ACC112 (cell line): ENCODE measurements around the gene KCTD7.
"Not testable (repeated sequence)": the region's sequence is repeated elsewhere in the genome, so short reads cannot be mapped to it uniquely, and the experiment has no call there.

Experiments
- H2AFZ ChIP-seq: fragments of 200-600 bp; sonication (generic); one replicate; pipeline ENCODE4 v1.6.0; 2017; ENCODE audit warnings: antibody characterized with exemption, low read length; ENCODE audit not compliant: unreplicated experiment
- H3K27ac ChIP-seq: fragments of 200-600 bp; sonication (generic); 2 replicates; pipeline ENCODE4 v1.5.1; 2014; ENCODE audit warnings: low read depth, mild to moderate bottlenecking, antibody characterized with exemption, low read length, moderate library complexity
- H3K27me3 ChIP-seq: fragments of 200-600 bp; sonication (generic); 2 replicates; pipeline ENCODE4 v1.6.1; 2014; ENCODE audit warnings: mild to moderate bottlenecking, antibody characterized with exemption, low read length, moderate library complexity, mixed read lengths; ENCODE audit not compliant: insufficient read depth
- H3K36me3 ChIP-seq: fragments of 200-600 bp; sonication (generic); 2 replicates; pipeline ENCODE4 v1.6.1; 2016; ENCODE audit warnings: mild to moderate bottlenecking, antibody characterized with exemption, low read length, moderate library complexity, mixed read lengths; ENCODE audit not compliant: insufficient read depth
- H3K4me1 ChIP-seq: fragments of 200-600 bp; sonication (generic); one replicate; pipeline ENCODE4 v1.6.1; 2016; ENCODE audit warnings: low read length, mixed read lengths; ENCODE audit not compliant: insufficient read depth, unreplicated experiment, control insufficient read depth
- H3K4me3 ChIP-seq: fragments of 200-600 bp; sonication (generic); 2 replicates; pipeline ENCODE4 v1.5.1; 2014; ENCODE audit warnings: mild to moderate bottlenecking, low read depth, low read length
- H3K79me2 ChIP-seq: fragments of 200-600 bp; sonication (generic); one replicate; pipeline ENCODE4 v1.6.0; 2016; ENCODE audit warnings: low read length; ENCODE audit not compliant: control insufficient read depth, unreplicated experiment, insufficient read depth

KCTD7 gene

DNA sequence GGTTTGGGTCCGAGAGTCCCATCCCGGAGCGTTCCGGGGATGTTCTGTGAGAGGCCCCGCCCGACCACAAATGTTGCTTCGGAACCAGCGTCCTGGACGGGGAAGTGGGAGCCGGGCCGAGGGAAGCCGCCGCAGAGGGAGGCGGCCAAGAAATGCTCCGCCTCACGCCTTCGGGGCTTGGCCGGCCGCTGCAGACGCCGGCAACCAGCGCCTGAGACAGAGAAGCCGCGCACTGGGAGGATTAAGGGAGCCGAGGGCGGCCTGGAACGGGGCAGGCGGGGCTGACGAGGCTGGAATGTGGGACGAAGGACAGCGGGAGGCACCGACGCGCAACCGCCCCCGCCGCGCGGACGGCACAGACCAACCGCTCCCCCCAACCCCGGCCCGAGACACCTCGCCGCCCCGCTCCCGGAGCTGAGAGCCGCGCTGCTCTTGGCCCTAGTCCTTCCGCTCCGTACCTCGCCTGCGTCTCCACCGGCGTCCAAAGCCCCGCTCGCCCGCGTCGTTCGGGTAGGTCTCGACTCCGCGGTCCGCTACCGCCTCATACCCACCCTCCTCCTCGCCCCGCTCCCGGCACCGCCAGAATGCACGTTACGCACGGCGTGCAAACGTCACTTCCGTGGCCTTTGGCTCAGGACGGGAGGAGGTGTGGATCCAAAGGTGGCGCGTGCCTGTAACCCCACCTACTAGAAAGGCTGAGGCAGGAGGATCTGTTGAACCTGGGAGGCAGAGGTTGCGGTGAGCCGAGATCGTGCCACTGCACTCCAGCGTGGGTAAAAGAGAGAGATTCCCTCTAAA lies 36.7 kb upstream of the KCTD7 start:
- Histone ChIP-seq H3K36me3 (no peaks in the 10 kb centered on the region), H3K4me1 (peaks cover 10% of the 10 kb centered on the region), H3K79me2 (peaks cover 54% of the 10 kb centered on the region), H2AFZ (no peak overlapping the region), H3K27me3 (no peaks in the 10 kb centered on the region), H3K4me3 (peak overlapping the region; percentile 86), H3K27ac (peak overlapping the region; percentile 81)

DNA sequence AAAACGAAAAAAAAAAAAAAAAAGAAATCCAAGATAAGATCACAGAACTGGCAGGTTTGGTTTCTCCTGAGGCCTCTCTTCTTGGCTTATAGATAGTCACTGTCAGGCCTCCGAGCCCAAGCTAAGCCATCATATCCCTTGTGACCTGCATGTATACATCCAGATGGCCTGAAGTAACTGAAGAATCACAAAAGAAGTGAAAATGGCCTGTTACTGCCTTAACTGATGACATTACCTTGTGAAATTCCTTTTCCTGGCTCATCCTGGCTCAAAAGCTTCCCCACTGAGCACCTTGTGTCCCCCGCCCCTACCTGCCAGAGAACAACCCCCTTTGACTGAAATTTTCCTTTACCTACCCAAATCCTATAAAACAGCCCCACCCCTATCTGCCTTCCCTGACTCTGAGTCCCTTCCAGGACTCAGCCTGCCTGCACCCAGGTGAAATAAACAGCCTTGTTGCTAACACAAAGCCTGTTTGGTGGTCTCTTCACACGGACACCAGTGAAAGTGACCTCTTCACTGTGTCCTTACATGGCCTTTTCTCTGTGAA lies 36.0 kb upstream of the KCTD7 start:
- H3K4me1 ChIP-seq, result peaks cover 10% of the 10 kb centered on the region
- H3K27ac ChIP-seq, result peak overlapping the region; percentile 81
- not testable (repeated sequence) for H3K36me3 ChIP-seq, H3K27me3 ChIP-seq
- peaks cover 48% of the 10 kb centered on the region for H3K79me2 ChIP-seq
- peak overlapping the region; percentile 86 for H3K4me3 ChIP-seq
- peak overlapping the region; percentile 26 for H2AFZ ChIP-seq

DNA sequence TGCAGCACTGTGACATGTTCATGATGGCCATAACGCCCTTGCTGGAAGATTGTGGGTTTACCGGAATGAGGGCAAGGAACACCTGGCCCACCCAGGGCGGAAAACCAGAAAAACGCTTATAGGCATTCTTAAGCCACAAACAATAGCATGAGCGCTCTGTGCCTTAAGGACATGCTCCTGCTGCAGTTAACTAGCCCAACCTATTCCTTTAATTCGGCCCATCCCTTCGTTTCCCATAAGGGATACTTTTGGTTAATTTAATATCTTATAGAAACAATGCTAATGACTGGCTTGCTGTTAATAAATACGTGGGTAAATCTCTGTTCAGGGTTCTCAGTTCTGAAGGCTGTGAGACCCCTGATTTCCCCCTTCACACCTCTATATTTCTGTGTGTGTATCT lies 34.6 kb upstream of the KCTD7 start:
- not testable (repeated sequence) for H3K27ac ChIP-seq, H3K4me1 ChIP-seq, H2AFZ ChIP-seq, H3K4me3 ChIP-seq, H3K36me3 ChIP-seq, H3K27me3 ChIP-seq
- peaks cover 34% of the 10 kb centered on the region for H3K79me2 ChIP-seq

DNA sequence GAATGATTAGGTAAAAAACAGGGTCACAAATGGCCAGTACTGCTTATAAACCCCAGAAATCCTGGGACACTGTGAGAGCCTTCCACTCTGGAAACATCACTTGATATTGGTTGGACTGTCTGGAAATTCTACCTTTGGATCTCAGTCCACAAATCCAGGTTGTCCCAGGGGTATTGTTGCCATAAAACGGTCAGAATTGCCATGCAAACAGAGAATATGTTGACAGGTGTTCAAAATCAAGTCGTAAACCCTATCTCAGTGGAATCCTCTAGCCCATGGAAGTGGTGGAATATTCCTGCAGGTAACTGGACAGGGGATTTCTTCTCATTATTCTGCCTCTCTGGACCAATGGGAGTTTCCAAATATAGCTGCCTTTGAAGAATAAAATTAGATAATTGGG lies 31.2 kb upstream of the KCTD7 start:
- H3K36me3 ChIP-seq, result no peaks in the 10 kb centered on the region
- peaks cover 7% of the 10 kb centered on the region for H3K4me1 ChIP-seq
- H3K27me3 ChIP-seq, result no peaks in the 10 kb centered on the region
- H3K4me3 ChIP-seq, result no peak overlapping the region
- peaks cover 1% of the 10 kb centered on the region for H3K79me2 ChIP-seq
- no peak overlapping the region for H3K27ac ChIP-seq
- H2AFZ ChIP-seq, result no peak overlapping the region

DNA sequence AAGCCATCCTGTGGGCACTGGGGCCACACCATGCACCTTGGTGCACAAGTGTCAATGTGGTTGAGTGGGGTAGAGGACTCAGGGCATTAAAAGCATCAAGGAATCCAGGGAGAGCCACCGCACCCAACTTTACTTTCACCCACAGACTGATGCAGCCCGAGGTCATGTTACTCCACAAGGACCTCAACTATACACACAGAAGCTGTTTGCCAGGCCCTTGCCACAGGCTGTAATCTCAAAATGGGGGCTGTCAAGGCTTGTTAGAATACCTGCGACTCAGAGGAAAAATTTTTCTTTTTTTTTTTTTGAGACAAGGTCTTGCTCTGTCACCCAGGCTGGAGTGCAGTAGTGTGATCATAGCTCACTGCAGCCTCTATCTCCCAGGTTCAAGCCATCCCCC lies 26.5 kb upstream of the KCTD7 start:
- H3K27ac ChIP-seq, result no peak overlapping the region

DNA sequence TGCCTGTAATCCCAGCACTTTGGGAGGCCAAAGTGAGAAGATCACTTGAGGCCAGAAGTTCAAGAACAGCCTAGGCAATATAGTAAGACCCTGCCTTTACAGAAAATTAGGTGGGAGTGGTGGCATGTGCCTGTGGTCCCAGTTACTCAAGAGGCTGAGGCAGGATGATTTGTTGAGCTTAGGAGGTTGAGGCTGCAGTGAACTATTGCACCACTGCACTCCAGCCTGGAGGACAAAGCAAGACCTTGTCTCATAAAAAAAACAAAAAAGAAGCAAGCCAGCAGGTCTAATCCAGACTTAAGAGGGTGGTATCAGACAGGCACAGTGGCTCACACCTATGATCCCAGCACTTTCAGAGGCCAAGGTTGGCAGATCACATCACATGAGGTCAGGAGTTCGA lies 24.5 kb upstream of the KCTD7 start:
- no peak overlapping the region for H3K27ac ChIP-seq
- no peaks in the 10 kb centered on the region for H3K4me1 ChIP-seq
- no peaks in the 10 kb centered on the region for H3K27me3 ChIP-seq
- no peak overlapping the region for H2AFZ ChIP-seq
- no peaks in the 10 kb centered on the region for H3K36me3 ChIP-seq
- no peaks in the 10 kb centered on the region for H3K79me2 ChIP-seq
- no peak overlapping the region for H3K4me3 ChIP-seq

More for the DNA sequence above, 26.5 kb upstream of the KCTD7 start:
- Histone ChIP-seq H3K4me3 (no peak overlapping the region), H3K36me3 (no peaks in the 10 kb centered on the region), H2AFZ (no peak overlapping the region), H3K4me1 (no peaks in the 10 kb centered on the region), H3K27me3 (no peaks in the 10 kb centered on the region), H3K79me2 (no peaks in the 10 kb centered on the region)

DNA sequence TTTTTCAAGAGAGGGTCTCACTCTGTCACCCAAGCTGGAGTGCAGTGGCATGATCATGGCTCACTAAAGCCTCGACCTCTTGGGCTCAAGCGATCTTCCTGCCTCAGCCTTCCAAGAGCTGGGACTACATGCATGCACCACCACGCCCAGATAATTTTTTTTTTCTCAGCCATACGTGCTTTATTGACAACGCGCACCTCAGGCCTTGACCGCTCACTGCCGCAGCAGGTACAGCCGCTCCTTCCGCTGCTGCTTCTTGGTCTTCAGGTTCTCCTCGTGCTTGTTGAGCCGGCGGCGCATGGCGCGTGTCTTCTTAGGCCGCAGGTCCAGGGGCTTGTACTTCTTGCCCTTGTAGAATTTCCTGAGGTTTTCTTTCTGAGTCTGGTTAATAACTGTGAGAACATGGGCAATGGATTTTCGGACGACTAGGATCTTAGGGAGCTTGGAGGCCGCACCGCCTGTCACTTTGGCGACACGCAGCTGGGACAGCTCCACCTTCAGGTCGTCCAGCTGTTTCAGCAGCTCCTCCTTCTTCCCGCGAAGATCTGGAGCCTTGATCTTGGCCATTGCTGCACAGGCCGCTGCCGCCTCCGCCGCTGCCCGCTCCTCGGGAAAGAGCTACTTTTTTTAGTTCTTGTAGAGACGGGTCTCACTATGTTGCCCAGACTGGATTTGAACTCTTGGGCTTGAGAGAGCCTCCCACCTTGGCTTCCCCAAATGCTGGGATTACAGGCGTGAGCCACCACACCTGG lies 22.0 kb upstream of the KCTD7 start:
- H3K27me3 ChIP-seq, H3K4me1 ChIP-seq, H3K36me3 ChIP-seq, H3K4me3 ChIP-seq, H2AFZ ChIP-seq, H3K27ac ChIP-seq, H3K79me2 ChIP-seq: not testable (repeated sequence)

DNA sequence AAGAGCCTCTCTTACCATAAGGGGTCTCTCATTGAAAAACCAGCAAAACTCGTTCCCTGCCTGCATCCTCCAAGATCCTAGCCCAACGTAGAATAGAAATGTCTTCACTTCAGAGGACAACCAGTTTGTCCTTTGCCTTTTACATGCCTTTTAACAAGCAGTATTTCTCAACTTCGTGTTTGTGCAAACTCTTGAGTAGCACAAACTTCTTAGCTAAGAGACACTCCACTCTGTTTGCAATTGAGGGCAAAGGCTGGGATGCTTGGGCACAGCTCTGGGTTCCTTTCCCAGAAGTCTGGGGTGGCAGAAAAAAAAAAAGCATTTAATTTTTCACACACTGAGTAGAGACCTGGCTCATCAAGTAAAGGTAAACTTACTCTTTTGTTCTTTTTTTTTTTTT lies 19.5 kb upstream of the KCTD7 start:
- H3K4me3 ChIP-seq, result no peak overlapping the region
- H2AFZ ChIP-seq, result no peak overlapping the region
- no peaks in the 10 kb centered on the region for H3K27me3 ChIP-seq
- no peak overlapping the region for H3K27ac ChIP-seq
- no peaks in the 10 kb centered on the region for H3K4me1 ChIP-seq
- H3K36me3 ChIP-seq, result no peaks in the 10 kb centered on the region
- no peaks in the 10 kb centered on the region for H3K79me2 ChIP-seq

DNA sequence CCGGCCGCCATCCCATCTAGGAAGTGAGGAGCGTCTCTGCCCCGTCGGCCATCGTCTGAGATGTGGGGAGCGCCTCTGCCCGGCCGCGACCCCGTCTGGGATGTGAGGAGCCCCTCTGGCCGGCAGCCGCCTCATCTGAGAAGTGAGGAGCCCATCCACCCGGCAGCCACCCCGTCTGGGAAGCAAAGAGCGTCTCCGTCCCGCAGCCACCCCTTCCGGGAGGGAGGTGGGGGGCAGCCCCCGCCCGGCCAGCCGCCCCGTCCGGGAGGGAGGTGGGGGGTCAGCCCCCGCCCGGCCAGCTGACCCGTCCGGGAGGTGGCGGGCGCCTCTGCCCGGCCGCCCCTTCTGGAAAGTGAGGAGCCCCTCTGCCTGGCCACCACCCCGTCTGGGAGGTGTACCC lies 14.1 kb upstream of the KCTD7 start:
- not testable (repeated sequence) for H3K27me3 ChIP-seq, H3K4me1 ChIP-seq, H3K36me3 ChIP-seq, H3K79me2 ChIP-seq, H2AFZ ChIP-seq, H3K27ac ChIP-seq, H3K4me3 ChIP-seq

DNA sequence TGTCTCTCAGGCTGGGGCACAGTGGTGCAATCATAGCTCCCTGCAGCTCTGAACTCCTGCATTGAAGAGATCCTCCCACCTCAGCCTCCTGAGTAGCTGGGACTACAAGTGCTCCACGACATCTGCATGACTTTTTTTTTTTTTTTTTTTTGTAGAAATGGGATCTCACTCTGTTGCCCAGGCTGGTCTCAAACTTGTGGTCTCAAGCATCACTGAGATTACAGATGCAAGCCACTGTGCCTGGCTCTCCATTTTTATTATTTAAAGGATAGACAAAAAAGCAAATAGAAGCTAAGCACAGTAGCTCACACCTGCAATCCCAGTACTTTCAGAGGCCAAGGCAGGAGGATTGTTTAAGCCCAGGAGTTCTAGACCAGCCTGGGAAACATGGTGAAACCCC lies 13.0 kb upstream of the KCTD7 start:
- no peaks in the 10 kb centered on the region for H3K36me3 ChIP-seq
- no peak overlapping the region for H2AFZ ChIP-seq
- no peak overlapping the region for H3K4me3 ChIP-seq
- no peaks in the 10 kb centered on the region for H3K4me1 ChIP-seq
- no peak overlapping the region for H3K27ac ChIP-seq
- no peaks in the 10 kb centered on the region for H3K79me2 ChIP-seq
- no peaks in the 10 kb centered on the region for H3K27me3 ChIP-seq

DNA sequence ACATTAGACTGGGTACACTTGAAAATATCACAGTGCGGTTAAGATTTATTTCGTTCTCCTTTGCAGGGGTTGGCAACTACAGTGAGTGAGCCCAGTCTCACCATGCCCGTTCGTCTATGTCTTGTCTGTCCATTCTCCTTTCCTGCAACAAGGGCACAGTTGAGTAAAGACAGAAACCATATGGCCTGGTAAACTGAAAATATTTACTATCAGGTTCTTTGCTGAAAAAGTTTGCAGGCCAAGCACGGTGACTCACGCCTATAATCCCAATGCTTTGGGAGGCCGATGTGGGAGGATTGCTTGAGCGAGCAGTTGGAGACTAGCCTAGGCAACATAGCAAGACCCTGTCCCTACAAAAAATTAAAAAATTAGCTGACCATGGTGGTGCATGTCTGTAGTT lies 11.4 kb upstream of the KCTD7 start:
- no peaks in the 10 kb centered on the region for H3K4me1 ChIP-seq

More for the DNA sequence above, 11.4 kb upstream of the KCTD7 start:
- H3K79me2 ChIP-seq, result no peaks in the 10 kb centered on the region
- H2AFZ ChIP-seq, result no peak overlapping the region
- no peak overlapping the region for H3K4me3 ChIP-seq
- no peaks in the 10 kb centered on the region for H3K27me3 ChIP-seq
- no peaks in the 10 kb centered on the region for H3K36me3 ChIP-seq
- H3K27ac ChIP-seq, result no peak overlapping the region
